ENCODE results near the gene RIN3.

RIN3 gene

DNA sequence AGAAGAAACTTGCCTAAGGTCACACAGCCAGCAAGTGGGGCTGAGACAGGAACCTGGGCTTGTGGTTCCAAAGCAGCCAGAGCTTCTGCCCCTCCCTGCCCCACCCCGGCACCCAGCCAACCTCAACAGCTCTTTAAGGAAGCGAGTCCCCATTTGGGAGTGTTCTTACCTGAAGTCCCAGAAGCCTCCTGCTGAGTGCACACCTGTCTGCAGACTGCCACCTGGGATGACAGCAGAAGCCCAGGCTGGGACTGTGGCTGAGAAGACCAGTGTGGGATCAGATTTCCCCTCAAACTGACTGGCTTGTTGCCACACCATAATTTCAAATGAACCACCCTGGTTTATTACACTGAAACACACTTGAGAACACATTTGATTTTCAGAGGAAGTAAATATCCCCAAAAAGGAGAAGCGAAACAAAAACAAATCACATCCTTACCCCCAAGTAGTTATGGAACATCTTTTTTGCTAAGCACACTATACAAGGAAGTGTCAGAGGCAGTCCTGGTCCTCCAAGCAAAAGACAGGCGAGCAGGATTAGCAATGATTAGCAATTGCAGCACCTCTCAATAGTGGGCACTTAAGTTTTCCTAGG lies 6.3 kb upstream of the RIN3 start:
- no peak for DNase-seq (ENCODE audit: low read depth)

- DNase-seq (ENCODE audit: low read depth): no peak
Measured at GRCh38 chr14:92510972-92511371, 2.6 kb upstream of the RIN3 start.

- DNase-seq (ENCODE audit: low read depth): peak; percentile 93
Measured at GRCh38 chr14:92511453-92512238, 1.9 kb upstream of the RIN3 start.

- DNase-seq (ENCODE audit: low read depth): no peak
Measured at GRCh38 chr14:92512807-92513203, 776 bp upstream of the RIN3 start.

GRCh38 chr14:92513966-92514843 lies 624 bp downstream of the RIN3 start:
- no peak for DNase-seq (ENCODE audit: low read depth)

- no peak for DNase-seq (ENCODE audit: low read depth)
Measured at GRCh38 chr14:92514844-92515514, 1.4 kb downstream of the RIN3 start.

- no peak for DNase-seq (ENCODE audit: low read depth)
Measured at GRCh38 chr14:92515546-92516343, 2.2 kb downstream of the RIN3 start.

DNA sequence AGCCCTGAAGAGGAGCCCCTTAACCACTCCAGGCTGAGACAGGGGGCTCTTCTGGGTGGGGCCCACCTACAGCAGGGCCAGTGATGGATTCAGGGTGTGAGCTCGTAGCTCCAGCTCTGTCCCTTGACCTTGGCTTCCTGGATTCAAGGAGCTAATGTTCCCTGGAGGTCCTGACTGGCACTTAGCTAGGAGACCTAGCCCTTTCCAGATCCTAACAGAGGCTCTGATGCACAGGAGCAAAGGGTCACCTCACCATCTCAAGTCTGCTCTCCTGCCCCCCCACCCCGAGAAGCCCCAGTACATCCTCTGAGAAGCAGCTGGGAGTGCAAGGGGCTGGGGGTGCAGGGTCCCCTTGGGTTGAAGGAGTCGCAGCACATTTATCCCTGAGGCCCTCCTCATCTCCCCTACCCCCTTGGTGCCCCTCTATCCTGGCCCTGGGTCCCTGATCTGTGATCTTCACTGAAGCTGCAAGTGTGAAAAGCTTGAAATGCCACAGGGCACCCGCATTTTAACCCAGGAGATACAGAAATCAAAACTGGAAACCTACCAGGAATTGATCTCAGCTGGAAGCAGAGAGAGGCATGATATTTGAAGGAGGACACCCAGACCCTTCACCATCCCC lies 2.9 kb downstream of the RIN3 start:
- no peak for DNase-seq (ENCODE audit: low read depth)

DNA sequence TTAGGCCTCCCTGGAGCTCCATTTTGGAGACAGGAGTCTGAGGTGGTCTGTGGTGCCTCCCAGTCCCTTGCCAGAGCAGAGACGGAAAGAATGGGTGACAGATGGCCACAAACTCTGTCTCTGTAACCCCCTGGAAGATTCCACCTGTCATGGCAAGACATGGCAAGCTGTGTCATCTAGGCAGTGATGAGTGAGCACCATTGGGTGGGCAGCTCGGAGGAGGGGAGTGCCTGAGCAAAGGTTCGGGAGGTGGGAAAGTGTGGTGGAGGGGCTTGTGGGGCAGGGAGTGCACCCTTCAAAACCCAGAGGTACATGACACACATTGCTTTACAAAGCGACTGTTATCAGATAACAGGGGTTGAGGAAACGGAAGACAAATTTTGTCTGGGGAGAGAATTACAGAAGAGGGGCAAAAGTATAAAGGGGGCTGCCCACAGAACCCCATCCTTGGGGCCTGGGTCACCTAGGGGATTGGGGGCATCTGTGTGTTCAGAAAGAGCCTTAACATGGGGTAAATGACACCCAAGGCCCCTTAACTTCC lies 3.5 kb downstream of the RIN3 start:
- no peak for DNase-seq (ENCODE audit: low read depth)

DNA sequence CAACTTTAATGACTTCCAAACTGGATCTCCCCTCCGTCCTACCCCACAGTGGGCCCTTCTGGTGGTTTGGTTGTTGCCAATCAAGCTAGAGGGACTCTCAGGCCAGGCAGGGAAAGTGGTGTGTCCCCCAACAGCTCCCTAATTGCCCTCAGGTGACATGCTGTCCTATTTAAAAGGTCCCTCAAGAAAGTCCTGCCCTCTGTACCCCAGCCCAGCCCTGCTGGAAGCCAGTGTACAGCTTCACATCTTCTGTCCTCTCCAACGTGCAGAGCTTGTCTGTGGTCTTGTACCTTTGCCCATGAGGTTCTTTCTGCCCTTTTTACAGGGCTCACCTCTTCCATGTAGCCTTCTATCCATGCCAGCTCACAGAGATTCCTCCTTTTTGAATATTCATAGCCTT lies 4.2 kb downstream of the RIN3 start:
- no peak for DNase-seq (ENCODE audit: low read depth)

- DNase-seq (ENCODE audit: low read depth): no peak
Measured at GRCh38 chr14:92519246-92520101, 5.9 kb downstream of the RIN3 start.

GRCh38 chr14:92520102-92521057 lies 6.8 kb downstream of the RIN3 start:
- DNase-seq (ENCODE audit: low read depth): no peak

GRCh38 chr14:92521058-92521415 lies 7.5 kb downstream of the RIN3 start:
- DNase-seq (ENCODE audit: low read depth): no peak

DNA sequence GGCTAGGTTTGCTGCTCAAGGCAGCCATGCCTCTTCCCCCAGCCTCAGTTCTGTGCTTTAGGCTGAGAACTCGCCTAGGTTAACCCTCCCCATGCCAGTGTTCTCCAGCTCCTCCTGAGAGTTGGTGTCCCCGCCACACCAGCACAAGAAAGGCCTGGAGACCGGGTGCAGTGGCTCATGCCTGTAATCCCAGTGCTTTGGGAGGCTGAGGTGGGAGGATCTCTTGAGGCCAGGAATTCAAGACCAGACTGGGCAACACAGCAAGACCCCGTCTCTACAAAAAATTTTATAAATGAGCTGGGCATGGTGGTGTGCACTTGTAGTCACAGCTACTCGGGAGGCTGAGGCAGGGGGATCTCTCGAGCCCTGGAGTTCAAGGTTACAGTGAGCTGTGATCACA lies 10.2 kb downstream of the RIN3 start:
- DNase-seq (ENCODE audit: low read depth): no peak

DNA sequence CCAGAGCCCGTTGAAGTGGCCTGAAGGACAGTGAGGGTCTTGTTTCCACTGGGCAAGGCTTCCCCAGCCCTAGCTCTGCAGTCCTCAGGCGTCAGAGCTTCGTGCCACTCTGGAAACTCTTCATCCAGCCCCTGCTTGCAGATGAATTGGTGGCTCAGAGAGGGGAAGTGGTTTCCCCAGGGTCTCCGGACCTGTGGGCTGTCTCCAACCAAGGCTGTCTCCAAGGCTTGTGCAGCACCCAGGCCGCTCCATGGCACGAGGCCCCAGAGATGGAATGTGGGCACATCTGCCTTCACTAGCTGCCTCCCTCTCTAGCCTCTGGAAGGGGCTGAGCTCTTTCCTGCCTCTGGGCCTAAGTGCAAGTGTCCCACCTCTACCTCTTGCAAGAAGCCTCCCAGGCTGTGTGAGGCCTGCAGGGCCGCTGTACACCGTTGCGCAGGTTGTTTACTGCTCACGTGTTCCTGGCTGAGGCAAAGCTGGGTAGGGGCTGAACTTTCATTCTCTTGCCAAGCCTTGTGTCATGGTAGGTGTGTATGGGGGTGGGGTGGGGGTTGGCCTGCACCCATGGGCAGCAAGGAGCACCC lies 11.1 kb downstream of the RIN3 start:
- no peak for DNase-seq (ENCODE audit: low read depth)

DNA sequence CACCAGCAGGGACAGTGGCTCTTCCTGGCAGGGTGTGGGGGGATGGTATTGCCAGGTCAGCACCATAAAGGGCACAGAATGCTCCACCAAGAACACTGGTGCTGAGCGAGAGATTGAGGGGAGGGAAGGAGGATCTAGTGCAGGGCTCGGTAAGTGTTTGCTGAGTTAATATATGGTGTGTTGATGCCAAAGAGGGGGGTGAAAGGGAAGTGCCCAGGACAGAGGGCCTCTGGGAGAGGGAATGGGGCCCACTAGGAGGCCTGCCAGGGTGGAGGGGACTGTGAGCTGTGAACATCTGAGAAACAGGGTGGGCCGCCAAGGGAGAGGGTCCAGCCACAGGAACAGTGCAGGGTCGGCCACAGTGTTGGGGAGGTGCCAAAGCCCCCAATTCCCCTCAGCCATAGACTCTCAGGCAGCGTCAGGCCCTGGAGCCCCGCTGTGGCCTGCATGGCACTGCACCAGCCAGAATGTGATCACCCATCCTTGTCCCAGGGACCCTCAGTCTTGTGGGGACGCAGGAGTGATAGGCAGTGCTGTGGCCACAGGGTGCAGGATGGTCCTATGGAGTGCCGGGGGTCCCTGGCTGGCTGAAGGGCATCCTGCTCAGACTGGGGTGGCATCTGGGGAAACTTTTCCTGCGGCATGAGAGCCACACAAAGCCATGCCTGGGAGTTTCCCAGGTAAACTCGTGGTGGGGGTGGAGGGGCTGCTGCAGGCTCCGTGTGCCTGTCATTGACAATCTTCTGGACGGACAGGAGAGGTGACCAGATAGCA lies 11.9 kb downstream of the RIN3 start:
- no peak for DNase-seq (ENCODE audit: low read depth)

- no peak for DNase-seq (ENCODE audit: low read depth)
Measured at GRCh38 chr14:92527721-92528120, 14.1 kb downstream of the RIN3 start.
